IPS DF 6.9 (cell line): ENCODE results near the gene BGLAP.
"Not testable (repeated sequence)": the region's sequence is repeated elsewhere in the genome, so short reads cannot be mapped to it uniquely, and the experiment has no call there.

ENCODE experiments used
- DNase-seq: peaks from one replicate; pipeline ENCODE4 v3.0.0-alpha.2; 2013; ENCODE audit warnings: low read depth, low spot score
- H3K27ac ChIP-seq: one replicate; pipeline ENCODE4 v1.5.1; 2013; ENCODE audit warnings: low read length, control low read depth
- H3K27me3 ChIP-seq: 2 replicates; pipeline ENCODE4 v1.6.1; 2013; ENCODE audit warnings: mild to moderate bottlenecking, low read length; ENCODE audit not compliant: control insufficient read depth, insufficient read depth
- H3K36me3 ChIP-seq: 2 replicates; pipeline ENCODE4 v1.6.1; 2013; ENCODE audit warnings: low read length; ENCODE audit not compliant: control insufficient read depth, insufficient read depth
- H3K4me1 ChIP-seq: 2 replicates; pipeline ENCODE4 v1.6.1; 2013; ENCODE audit warnings: low read length; ENCODE audit not compliant: control insufficient read depth, insufficient read depth
- H3K4me3 ChIP-seq: 2 replicates; pipeline ENCODE4 v1.5.1; 2013; ENCODE audit warnings: mild to moderate bottlenecking, low read length
- H3K9me3 ChIP-seq: 2 replicates; pipeline ENCODE4 v1.6.1; 2013; ENCODE audit warnings: low read length, inconsistent platforms; ENCODE audit not compliant: control insufficient read depth, insufficient read depth
- WGBS: extraction: QIAGEN DNeasy Blood & Tissue Kit; methylation state at CpG from one replicate; pipeline ENCODE4 v1.1.7; 2013; ENCODE audit warnings: mixed read lengths, missing lambda C conversion rate; ENCODE audit not compliant: insufficient read length, insufficient coverage; 5-methylcytosine and 5-hydroxymethylcytosine counted together

Gene BGLAP

DNA sequence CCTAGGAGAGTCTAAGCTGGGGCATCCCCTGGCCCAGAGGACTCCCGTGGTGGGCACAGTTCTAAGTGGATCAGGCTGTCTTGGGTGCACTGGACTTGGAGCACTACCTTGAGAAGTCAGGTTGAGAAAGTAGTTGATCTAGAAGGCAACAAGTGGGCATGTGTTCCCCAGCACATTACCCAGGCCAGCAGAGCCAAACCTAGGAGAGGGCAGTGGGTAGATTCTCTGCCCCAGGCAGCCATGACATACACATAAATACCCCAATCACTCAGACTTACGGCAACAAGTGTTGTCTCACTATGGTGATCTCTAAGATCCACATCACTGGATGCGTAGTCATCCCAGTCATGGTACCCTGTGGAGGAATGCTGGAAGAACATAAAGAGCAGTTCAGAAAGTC lies 30.7 kb upstream of the BGLAP start:
- no peak overlapping the region for H3K27ac ChIP-seq
- H3K4me3 ChIP-seq = no peak overlapping the region
- no peaks in the 10 kb centered on the region; the same call in 1 of the 2 replicates for H3K4me1 ChIP-seq
- WGBS = no CpG with 5 or more reads among the region's 3 CpGs
- no peaks in the 10 kb centered on the region for H3K27me3 ChIP-seq
- DNase-seq = no peak
- H3K36me3 ChIP-seq = peaks cover 6% of the 10 kb centered on the region
- H3K9me3 ChIP-seq = no peaks in the 10 kb centered on the region

DNA sequence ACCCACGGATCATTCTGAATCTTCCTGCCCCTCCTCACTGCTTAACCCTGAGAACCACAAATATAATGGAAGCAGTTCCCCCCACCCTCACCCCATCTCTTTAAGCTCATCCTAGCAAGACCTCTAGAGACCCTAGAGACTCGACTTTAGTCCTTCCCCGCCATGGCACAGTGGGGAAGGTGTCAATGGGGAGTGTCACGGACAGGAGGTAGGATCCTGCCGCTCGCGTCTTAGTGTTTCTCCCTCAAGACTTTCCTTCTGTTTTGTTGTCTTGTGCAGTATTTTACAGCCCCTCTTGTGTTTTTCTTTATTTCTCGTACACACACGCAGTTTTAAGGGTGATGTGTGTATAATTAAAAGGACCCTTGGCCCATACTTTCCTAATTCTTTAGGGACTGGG lies 29.9 kb upstream of the BGLAP start:
- DNase-seq = no peak
- Histone ChIP-seq H3K27me3 (no peaks in the 10 kb centered on the region), H3K4me3 (no peak overlapping the region), H3K36me3 (peaks cover 6% of the 10 kb centered on the region), H3K27ac (no peak overlapping the region), H3K4me1 (no peaks in the 10 kb centered on the region; the same call in 1 of the 2 replicates), H3K9me3 (no peaks in the 10 kb centered on the region)
- no CpG with 5 or more reads among the region's 9 CpGs for WGBS

DNA sequence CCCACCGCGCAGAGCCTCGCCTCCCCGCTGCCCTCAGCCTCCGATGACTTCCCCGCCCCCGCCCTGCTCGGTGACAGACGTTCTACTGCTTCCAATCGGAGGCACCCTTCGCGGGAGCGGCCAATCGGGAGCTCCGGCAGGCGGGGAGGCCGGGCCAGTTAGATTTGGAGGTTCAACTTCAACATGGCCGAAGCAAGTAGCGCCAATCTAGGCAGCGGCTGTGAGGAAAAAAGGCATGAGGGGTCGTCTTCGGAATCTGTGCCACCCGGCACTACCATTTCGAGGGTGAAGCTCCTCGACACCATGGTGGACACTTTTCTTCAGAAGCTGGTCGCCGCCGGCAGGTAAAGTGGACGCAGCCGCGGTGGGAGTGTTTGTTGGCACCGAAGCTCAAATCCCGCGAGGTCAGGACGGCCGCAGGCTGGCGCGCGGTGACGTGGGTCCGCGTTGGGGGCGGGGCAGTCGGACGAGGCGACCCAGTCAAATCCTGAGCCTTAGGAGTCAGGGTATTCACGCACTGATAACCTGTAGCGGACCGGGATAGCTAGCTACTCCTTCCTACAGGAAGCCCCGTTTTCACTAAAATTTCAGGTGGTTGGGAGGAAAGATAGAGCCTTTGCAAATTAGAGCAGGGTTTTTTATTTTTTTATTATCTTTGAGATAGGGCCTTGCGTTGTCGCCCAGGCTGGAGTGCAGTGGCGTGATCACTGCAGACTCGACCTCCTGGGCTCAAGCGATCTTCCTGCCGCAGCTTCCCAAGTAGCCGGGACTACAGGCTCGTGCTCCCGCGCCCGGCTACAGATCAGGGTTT lies 28.9 kb upstream of the BGLAP start, which contains the start of gene PMF1:
Gene PMF1, plus strand, starts transcription at position 175 of the 811 bp plus-strand sequence. Its CDS starts 9 bp downstream, at position 184.
- peak; percentile 87 for DNase-seq
- no CpG with 5 or more reads among the region's 61 CpGs for WGBS
- Histone ChIP-seq H3K36me3 (peaks cover 4% of the 10 kb centered on the region), H3K9me3 (no peaks in the 10 kb centered on the region), H3K27me3 (no peaks in the 10 kb centered on the region), H3K27ac (no peak within 1 kb of the TSS), H3K4me3 (peak within 1 kb of the TSS; percentile 62; the same call in 1 of the 2 replicates), H3K4me1 (no peaks in the 10 kb centered on the region)

DNA sequence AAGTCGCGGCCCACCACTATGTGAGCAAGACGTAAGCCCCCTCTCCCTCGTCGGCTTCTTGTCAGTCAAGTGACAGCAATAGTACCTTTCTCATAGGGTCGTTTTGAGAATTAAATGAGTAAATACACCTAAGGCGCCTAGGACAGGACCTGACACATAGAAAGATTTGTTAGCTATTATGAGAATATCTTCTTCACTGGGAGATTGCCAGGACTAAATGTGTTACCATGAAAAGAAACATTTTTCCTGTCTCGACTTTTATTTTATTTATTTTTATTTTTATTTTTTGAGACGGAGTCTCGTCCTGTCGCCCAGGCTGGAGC lies 28.4 kb upstream of the BGLAP start:
- H3K4me3 ChIP-seq = peak overlapping the region; percentile 62; the same call in 1 of the 2 replicates
- no peaks in the 10 kb centered on the region for H3K4me1 ChIP-seq
- H3K9me3 ChIP-seq = no peaks in the 10 kb centered on the region
- peaks cover 4% of the 10 kb centered on the region for H3K36me3 ChIP-seq
- WGBS = no CpG with 5 or more reads among the region's 11 CpGs
- no peaks in the 10 kb centered on the region for H3K27me3 ChIP-seq
- DNase-seq = no peak
- H3K27ac ChIP-seq = no peak overlapping the region

DNA sequence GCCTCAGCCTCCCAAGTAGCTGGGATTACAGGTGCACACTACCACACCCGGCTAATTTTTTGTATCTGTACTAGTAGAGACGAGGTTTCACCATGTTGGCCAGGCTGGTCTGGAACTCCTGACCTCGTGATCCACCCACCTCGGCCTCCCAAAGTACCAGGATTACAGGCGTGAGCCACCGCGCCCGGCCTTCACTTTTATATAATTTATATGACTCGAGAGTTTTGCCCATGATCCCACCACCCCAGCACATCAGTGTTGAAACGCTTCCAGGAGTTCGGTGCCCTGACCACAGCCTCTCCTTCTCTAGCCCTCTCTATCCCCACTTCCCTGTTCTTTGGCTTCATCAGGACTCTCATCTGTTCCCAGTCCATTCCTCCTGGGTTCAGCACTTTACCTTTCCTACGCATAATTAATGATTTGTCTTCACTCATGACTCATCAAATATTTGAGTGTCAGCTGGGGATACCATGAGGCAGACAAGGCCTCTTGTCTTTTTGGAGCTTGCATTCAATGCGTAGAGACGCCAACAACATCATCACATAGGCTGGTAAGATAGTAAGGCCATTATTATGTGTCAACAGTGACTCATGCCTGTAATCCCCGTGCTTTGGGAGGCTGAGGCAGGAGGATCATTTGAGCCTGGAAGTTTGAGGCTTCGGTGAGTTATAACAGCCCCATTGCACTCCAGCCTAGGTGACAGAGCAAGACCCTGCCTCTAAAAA lies 27.8 kb upstream of the BGLAP start:
- Histone ChIP-seq H3K9me3 (no peaks in the 10 kb centered on the region), H3K27ac (no peak overlapping the region), H3K36me3 (peaks cover 4% of the 10 kb centered on the region), H3K4me1 (no peaks in the 10 kb centered on the region), H3K27me3 (no peaks in the 10 kb centered on the region), H3K4me3 (no peak overlapping the region)
- no peak for DNase-seq
- WGBS = no CpG with 5 or more reads among the region's 16 CpGs

DNA sequence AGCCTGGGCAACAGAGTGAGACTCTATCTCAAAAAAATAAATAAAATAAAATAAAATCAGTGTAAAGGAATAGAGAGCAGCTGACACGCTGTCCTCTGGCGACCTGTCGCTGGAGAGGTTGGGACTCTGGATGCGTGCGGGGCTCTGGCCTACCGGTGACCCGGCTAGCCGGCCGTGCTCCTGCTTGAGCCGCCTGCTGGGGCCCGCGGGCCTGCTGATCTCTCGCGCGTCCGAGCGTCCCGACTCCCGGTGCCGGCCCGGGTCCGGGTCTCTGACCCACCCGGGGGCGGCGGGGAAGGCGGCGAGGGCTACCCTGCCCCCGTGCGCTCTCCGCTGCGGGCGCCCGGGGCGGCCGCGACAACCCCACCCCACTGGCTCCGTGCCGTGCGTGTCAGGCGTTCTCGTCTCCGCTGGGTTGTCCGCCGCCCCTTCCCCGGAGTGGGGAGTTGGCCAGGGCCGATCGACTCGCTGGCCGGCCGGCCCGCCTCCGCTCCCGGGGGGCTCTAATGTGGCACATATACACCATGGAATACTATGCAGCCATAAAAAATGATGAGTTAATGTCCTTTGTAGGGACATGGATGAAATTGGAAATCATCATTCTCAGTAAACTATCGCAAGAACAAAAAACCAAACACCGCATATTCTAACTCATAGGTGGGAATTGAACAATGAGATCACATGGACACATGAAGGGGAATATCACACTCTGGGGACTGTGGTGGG lies 25.5 kb upstream of the BGLAP start:
- H3K36me3 ChIP-seq, H3K27me3 ChIP-seq, DNase-seq, H3K27ac ChIP-seq, H3K9me3 ChIP-seq, H3K4me1 ChIP-seq, H3K4me3 ChIP-seq: not testable (repeated sequence)
- no CpG with 5 or more reads among the region's 55 CpGs for WGBS

DNA sequence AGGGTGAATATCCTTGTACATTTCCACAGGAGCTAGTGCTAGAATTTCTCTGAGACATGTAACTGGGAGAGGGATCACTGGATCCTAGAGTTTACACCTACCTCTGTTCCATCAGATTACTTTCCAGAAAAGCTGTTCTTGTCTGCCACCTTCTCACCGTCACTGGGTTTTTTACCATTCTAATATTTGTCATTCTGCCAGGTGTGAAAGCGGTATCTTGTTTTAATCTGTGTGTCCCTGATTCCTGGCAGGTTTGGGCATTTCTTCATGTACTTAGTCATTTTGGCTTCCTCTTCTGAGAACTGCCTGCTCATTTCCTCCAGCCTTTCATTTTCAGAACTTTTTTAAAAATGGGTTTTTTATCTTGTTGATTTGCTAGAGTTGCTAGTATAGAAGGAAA lies 24.1 kb upstream of the BGLAP start:
- no peaks in the 10 kb centered on the region for H3K9me3 ChIP-seq
- H3K27me3 ChIP-seq = no peaks in the 10 kb centered on the region
- no peaks in the 10 kb centered on the region for H3K4me1 ChIP-seq
- no peak overlapping the region for H3K27ac ChIP-seq
- DNase-seq = no peak
- no peak overlapping the region for H3K4me3 ChIP-seq
- peaks cover 5% of the 10 kb centered on the region; the same call in 1 of the 2 replicates for H3K36me3 ChIP-seq
- no CpG with 5 or more reads among the region's 2 CpGs for WGBS

DNA sequence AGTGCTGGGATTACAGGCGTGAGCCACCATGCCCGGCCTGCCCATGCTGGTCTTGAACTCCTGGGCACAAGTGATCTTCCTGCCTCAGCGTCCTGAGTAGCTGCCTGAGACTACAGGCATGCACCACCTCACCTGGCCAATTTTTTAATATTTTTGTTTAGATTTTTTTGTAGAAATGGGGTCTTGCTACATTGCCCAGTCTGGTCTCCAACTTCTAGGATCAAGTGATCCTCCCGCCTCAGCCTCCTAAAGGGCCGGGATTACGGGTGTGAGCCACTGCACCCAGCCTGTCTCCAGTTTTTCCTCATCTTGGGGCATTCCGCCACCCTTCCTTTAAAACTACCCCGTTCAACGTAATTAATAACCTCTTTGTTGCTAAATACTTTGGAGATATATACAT lies 21.8 kb upstream of the BGLAP start:
- H3K4me1 ChIP-seq = no peaks in the 10 kb centered on the region
- no CpG with 5 or more reads among the region's 9 CpGs for WGBS
- H3K36me3 ChIP-seq = peaks cover 12% of the 10 kb centered on the region; the same call in 1 of the 2 replicates
- no peak overlapping the region for H3K4me3 ChIP-seq
- no peak for DNase-seq
- no peak overlapping the region for H3K27ac ChIP-seq
- no peaks in the 10 kb centered on the region for H3K27me3 ChIP-seq
- no peaks in the 10 kb centered on the region for H3K9me3 ChIP-seq

DNA sequence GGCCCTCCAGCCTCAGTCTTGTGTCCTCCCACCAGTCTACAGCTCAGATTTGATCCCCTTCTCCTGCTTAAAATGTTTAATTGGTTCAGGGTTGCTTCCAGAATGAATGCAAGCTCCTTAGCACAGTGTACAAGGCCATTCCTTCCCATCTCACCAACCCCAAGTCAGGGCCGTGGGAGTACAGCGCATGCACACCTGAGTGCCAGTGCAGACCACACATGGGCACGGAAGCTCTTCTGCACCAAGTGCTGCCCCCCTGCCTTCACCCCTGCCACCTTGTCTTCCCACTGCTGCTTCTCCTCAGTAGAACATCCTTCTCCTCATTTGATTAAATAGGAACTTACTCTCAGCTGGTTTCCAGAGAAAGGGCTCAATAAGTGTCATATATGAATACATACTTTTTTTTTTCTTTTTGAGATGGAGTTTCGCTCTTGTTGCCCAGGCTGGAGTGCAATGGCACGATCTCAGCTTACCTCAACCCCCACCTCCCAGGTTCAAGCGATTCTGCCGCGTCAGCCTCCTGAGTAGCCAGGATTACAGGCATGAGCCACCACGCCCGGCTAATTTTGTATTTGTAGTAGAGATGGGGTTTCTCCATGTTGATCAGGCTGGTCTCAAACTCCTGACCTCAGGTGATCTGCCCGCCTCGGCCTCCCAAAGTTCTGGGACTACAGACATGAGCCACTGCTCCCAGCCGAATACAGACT lies 19.8 kb upstream of the BGLAP start:
- no peaks in the 10 kb centered on the region for H3K9me3 ChIP-seq
- no peaks in the 10 kb centered on the region for H3K4me1 ChIP-seq
- no peaks in the 10 kb centered on the region for H3K27me3 ChIP-seq
- no peak overlapping the region for H3K27ac ChIP-seq
- H3K36me3 ChIP-seq = peaks cover 16% of the 10 kb centered on the region; the same call in 1 of the 2 replicates
- WGBS = no CpG with 5 or more reads among the region's 13 CpGs
- H3K4me3 ChIP-seq = no peak overlapping the region
- DNase-seq = no peak

DNA sequence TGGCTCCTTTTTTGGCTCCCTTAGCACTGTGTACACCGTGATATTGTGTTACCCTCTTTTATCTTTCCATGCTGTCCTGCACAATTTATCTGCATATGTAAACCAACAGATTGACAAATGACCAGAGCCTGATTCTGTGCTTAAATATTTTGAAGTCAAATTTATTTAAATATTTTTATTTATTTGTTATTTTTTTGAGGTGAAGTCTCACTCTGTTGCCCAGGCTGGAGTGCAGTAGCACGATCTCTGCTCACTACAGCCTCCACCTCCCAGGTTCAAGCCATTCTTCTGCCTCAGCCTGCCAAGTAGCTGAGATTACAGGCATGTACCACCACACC lies 16.3 kb upstream of the BGLAP start:
- H3K27me3 ChIP-seq = no peaks in the 10 kb centered on the region
- no peak overlapping the region for H3K27ac ChIP-seq
- H3K4me1 ChIP-seq = no peaks in the 10 kb centered on the region
- no peak overlapping the region for H3K4me3 ChIP-seq
- no peaks in the 10 kb centered on the region for H3K9me3 ChIP-seq
- peaks cover 21% of the 10 kb centered on the region; the same call in 1 of the 2 replicates for H3K36me3 ChIP-seq
- WGBS = no CpG with 5 or more reads among the region's 2 CpGs
- DNase-seq = no peak
